Measurements from ENCODE around the gene CHST5.
A peak's percentile ranks its signal among the peaks of the same experiment; 100 is the strongest.

CHST5 gene

GRCh38 chr16:75485230-75486013, 50.5 kb downstream of the CHST5 start:
- FAIRE-seq (no peak), DNase-seq (ENCODE audit: insufficient read length, low spot score) (no peak)
- TF ChIP-seq POLR2A (IDR thresholded peaks at IDR 0.05; ENCODE audit: low read depth, low read length): no peak

DNA sequence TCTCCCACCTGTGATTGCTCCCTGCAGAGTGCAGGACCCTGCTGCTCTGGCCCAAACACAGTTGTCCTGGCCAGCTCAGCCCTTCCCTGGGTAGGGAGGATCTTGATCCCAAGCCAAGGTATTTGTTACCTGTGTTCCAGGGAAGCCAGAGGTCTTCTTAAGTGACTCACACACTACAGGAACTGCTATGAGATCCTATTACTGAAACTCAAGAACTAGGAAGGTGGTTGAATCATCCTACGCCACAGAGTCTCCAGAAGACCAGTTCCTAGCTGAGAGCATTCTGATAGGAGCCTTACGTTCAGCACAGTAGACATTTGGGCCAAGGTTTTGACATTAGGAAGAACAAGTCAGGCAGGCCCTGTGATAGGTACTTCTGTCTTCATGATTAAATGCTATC, 52.7 kb downstream of the CHST5 start:
- TF ChIP-seq POLR2A (IDR thresholded peaks at IDR 0.05; ENCODE audit: low read depth, low read length): no peak
- DNase-seq (ENCODE audit: insufficient read length, low spot score) (peak; percentile 66), FAIRE-seq (no peak)

DNA sequence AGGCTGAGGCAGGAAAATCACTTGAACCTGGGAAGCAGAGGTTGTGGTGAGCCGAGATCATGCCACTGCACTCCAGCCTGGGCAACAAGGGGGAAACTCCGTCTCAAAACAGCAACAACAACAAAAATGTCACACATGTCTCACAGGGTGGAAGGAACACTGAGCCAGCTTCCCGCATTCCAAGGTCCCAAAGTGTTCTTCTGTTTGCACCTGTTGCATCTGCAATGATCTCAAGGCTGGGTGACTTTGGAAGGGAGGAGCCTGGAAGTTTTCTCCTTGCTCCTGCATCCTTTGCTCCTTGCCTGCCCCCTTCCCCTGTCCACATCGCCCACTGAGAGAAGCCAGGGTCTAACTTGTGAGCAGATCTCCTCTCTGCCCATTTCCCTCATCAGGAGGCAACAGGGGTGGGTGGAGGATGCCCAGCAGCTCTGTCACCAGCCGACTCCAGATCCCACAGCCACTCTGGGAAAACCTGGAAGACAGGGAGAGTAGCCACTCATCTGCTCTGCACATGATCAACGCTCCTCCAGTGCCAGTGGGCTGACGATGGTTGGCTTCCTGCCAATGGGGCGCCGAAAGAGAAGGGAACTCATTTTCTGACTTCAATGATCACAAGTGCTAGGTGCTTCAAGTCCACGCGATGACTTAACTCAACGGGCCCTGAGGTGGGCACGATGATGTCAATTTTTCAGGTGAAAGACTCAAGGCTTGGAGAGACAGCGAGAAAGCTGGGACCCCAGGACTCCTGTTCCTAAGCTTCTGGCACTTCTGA, 53.3 kb downstream of the CHST5 start:
- no peak for DNase-seq (ENCODE audit: insufficient read length, low spot score)
- no peak for FAIRE-seq
- TF ChIP-seq POLR2A (IDR thresholded peaks at IDR 0.05; ENCODE audit: low read depth, low read length): no peak

DNA sequence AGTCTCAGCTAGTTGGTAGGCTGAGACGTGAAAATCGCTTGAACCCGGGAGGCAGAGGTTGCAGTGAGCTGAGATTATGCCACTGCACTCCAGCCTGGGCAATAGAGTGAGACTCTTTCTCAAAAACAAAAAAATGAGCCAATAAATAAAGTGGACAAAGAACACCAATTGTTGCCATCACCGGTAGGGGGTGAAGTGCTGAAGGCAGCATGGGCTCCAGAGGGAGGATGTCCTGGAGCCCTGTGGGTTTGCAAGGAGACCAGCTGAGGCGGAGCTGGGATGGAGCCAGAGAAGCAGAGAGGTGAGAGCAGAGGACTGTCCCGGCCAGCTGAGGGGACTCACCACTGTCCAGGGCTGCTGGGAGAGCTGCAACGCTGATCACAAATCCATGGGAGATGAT, 54.4 kb downstream of the CHST5 start:
- FAIRE-seq: no peak
- no peak for TF ChIP-seq POLR2A (IDR thresholded peaks at IDR 0.05; ENCODE audit: low read depth, low read length)
- no peak for DNase-seq (ENCODE audit: insufficient read length, low spot score)

GRCh38 chr16:75479421-75479990, 56.4 kb downstream of the CHST5 start:
- FAIRE-seq (no peak), DNase-seq (ENCODE audit: insufficient read length, low spot score) (no peak)
- TF ChIP-seq POLR2A (IDR thresholded peaks at IDR 0.05; ENCODE audit: low read depth, low read length): no peak
